ENCODE data around the gene TRIM45.

DNA sequence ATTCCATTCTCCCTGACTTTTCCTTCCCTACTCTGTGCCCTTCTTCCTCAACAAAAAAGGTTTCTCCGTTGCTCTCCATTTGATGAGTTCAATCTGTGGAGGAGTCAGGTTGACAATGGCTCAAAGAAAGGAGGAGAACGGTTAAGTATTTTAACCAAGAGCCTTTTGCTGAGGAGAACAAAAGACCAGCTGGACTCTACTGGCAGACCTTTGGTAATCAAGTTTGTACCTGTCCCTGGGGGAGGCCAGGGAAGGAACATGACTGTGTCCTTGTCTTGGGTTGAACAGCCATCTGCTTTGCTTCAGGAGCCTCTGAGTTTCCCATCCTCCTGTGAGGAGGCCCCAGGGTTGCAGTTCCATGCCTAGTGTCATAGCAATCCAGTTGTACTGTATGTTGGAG, 31.6 kb downstream of the TRIM45 start:
- no peak for TF ChIP-seq EZH2phosphoT487 (IDR thresholded peaks at IDR 0.05; ENCODE audit: insufficient read depth, low read depth)
- TF ChIP-seq EZH2 (IDR thresholded peaks at IDR 0.05; ENCODE audit: insufficient read depth, poor library complexity, severe bottlenecking) = no peak

Measured in GM23248 (cell line).